OCI-LY1 (cell line): ENCODE results near the gene SLC4A1.

Source experiments
- H2AFZ ChIP-seq: fragments of 200-600 bp; sonication (generic), shearing (Covaris generic); 2 replicates; pipeline ENCODE4 v1.6.0; 2014; ENCODE audit warnings: antibody characterized with exemption, mild to moderate bottlenecking, low read length
- H3F3A ChIP-seq: fragments of 200-600 bp; sonication (generic), shearing (Covaris generic); 2 replicates; pipeline ENCODE4 v1.6.0; 2014; ENCODE audit warnings: mild to moderate bottlenecking, antibody characterized with exemption, low read length, moderate library complexity; ENCODE audit not compliant: insufficient read depth
- H3K27ac ChIP-seq: fragments of 200-600 bp; sonication (generic); 2 replicates; pipeline ENCODE4 v1.5.1; 2014; ENCODE audit warnings: low read length, mixed run types, mild to moderate bottlenecking, low read depth; ENCODE audit not compliant: poor library complexity, severe bottlenecking
- H3K27me3 ChIP-seq: fragments of 200-600 bp; sonication (generic); 2 replicates; pipeline ENCODE4 v1.6.0; 2014; ENCODE audit warnings: antibody characterized with exemption, mild to moderate bottlenecking, low read length, moderate library complexity; ENCODE audit not compliant: insufficient read depth
- H3K36me3 ChIP-seq: fragments of 200-600 bp; sonication (generic); 2 replicates; pipeline ENCODE4 v1.6.1; 2014; ENCODE audit warnings: mild to moderate bottlenecking, antibody characterized with exemption, low read length, moderate library complexity, mixed read lengths; ENCODE audit not compliant: insufficient read depth
- H3K4me1 ChIP-seq: fragments of 200-600 bp; sonication (generic); 2 replicates; pipeline ENCODE4 v1.5.1; 2014; ENCODE audit warnings: mild to moderate bottlenecking, low read length, moderate library complexity; ENCODE audit not compliant: insufficient read depth, severe bottlenecking
- H3K4me2 ChIP-seq: fragments of 200-600 bp; sonication (generic), shearing (Covaris generic); 2 replicates; pipeline ENCODE4 v1.6.1; 2014; ENCODE audit warnings: low read length
- H3K4me3 ChIP-seq: fragments of 200-600 bp; sonication (generic); 2 replicates; pipeline ENCODE4 v1.5.1; 2014; ENCODE audit warnings: low read length, low read depth, mild to moderate bottlenecking, mixed read lengths; ENCODE audit not compliant: poor library complexity, severe bottlenecking
- H3K79me2 ChIP-seq: fragments of 200-600 bp; shearing (Covaris generic); 2 replicates; pipeline ENCODE4 v1.6.1; 2016; ENCODE audit warnings: mixed run types, low read length, mixed read lengths; ENCODE audit not compliant: insufficient read depth
- H3K9ac ChIP-seq: fragments of 200-600 bp; sonication (generic), shearing (Covaris generic); 2 replicates; pipeline ENCODE4 v1.6.1; 2014; ENCODE audit warnings: mild to moderate bottlenecking, low read length, mixed read lengths
- H3K9me2 ChIP-seq: fragments of 200-600 bp; sonication (generic), shearing (Covaris generic); 2 replicates; pipeline ENCODE4 v1.6.1; 2014; ENCODE audit warnings: low read depth, mild to moderate bottlenecking, low read length, mixed read lengths
- H3K9me3 ChIP-seq: fragments of 200-600 bp; shearing (Covaris generic); 2 replicates; pipeline ENCODE4 v1.6.1; 2014; ENCODE audit warnings: low read length, mixed read lengths
- H4K20me1 ChIP-seq: fragments of 200-600 bp; sonication (generic), shearing (Covaris generic); 2 replicates; pipeline ENCODE4 v1.6.0; 2016; ENCODE audit warnings: mild to moderate bottlenecking, low read length; ENCODE audit not compliant: insufficient read depth
- EZH2 ChIP-seq: fragments of 200-600 bp; sonication (generic), shearing (Covaris generic); IDR thresholded peaks from 2 replicates; pipeline ENCODE4 v1.8.0; 2017; ENCODE audit warnings: borderline replicate concordance, mixed run types, mild to moderate bottlenecking, antibody characterized with exemption, low read length, moderate library complexity, mixed read lengths
- TF ChIP-seq, protein P1 (sequence below): fragments of 200-600 bp; sonication (generic), shearing (Covaris generic); IDR thresholded peaks from 2 replicates; pipeline ENCODE4 v1.5.1; 2017; ENCODE audit warnings: mild to moderate bottlenecking, antibody characterized with exemption, low read length, moderate library complexity, mixed read lengths

Gene SLC4A1

GRCh38 chr17:44268709-44269534 is 987 bp upstream of the SLC4A1 start:
- H3K4me2 ChIP-seq = no peak overlapping the region
- no peak overlapping the region for H3K9ac ChIP-seq
- H3K27ac ChIP-seq = no peak overlapping the region
- no peaks in the 10 kb centered on the region for H3F3A ChIP-seq
- H3K9me2 ChIP-seq = no peaks in the 10 kb centered on the region
- TF ChIP-seq, protein P1, sequence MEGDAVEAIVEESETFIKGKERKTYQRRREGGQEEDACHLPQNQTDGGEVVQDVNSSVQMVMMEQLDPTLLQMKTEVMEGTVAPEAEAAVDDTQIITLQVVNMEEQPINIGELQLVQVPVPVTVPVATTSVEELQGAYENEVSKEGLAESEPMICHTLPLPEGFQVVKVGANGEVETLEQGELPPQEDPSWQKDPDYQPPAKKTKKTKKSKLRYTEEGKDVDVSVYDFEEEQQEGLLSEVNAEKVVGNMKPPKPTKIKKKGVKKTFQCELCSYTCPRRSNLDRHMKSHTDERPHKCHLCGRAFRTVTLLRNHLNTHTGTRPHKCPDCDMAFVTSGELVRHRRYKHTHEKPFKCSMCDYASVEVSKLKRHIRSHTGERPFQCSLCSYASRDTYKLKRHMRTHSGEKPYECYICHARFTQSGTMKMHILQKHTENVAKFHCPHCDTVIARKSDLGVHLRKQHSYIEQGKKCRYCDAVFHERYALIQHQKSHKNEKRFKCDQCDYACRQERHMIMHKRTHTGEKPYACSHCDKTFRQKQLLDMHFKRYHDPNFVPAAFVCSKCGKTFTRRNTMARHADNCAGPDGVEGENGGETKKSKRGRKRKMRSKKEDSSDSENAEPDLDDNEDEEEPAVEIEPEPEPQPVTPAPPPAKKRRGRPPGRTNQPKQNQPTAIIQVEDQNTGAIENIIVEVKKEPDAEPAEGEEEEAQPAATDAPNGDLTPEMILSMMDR = no peak
- TF ChIP-seq EZH2 = no peak
- H4K20me1 ChIP-seq = no peaks in the 10 kb centered on the region
- H3K27me3 ChIP-seq = no peaks in the 10 kb centered on the region
- no peaks in the 10 kb centered on the region for H3K4me1 ChIP-seq
- no peaks in the 10 kb centered on the region for H3K9me3 ChIP-seq
- H3K4me3 ChIP-seq = no peak overlapping the region
- H3K36me3 ChIP-seq = no peaks in the 10 kb centered on the region
- H2AFZ ChIP-seq = no peak overlapping the region
- no peaks in the 10 kb centered on the region for H3K79me2 ChIP-seq

DNA sequence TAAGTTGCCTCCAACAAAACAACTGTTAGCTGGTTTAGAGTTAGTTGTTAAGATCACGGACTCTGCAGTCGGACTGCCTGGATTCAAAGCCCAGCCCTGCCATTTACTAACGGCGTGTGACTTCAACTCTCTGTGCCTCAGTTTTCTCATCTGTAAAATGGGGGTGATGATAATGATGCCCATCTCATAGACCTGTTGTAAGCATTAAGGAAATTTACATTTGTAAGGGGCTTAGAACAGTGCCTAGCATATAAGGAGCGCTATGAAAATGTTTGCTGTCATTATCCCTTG is 825 bp downstream of the SLC4A1 start:
- no peaks in the 10 kb centered on the region for H3K9me2 ChIP-seq

DNA sequence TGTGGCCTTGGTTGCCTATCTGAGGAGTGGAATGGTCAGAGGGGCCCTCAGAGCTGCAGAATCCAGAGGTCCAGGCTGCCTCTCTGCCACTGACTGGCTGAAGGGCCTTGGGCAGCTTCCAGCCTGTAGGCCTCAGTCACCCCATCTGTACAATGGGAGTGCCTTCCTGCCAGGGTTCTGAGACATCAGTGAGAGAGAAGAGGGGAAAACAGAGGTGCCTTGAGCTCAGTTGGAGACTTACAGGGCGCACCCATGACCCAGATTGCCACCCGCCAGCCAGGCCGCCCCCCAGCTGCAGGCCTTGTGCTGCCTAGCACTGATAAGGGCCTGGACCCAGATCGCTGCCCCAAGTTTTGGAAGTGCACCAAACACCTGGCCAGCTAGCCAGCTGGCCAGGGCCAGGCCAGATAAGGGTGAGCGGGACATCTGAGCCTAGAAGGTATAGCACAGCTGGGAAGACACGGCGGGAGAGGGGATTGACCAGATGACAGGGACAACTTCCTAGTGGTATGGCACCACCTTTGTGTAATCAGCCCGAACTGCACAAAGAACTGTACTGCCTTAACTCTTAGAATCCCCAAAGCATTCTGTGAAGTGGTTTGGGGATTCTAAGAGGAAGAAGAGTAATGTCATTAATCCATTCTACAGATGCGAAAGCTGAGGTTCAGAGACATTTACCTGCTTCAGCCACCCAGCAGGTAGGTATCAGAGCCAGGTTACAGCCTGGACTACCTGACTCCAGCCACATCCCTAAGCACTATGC is 1.4 kb downstream of the SLC4A1 start:
- TF ChIP-seq, protein P1 = no peak
- TF ChIP-seq EZH2 = no peak
- no peaks in the 10 kb centered on the region for H4K20me1 ChIP-seq
- H3K27ac ChIP-seq = no peak overlapping the region
- no peak overlapping the region for H3K9ac ChIP-seq
- H3K4me2 ChIP-seq = no peak overlapping the region
- no peaks in the 10 kb centered on the region for H3K36me3 ChIP-seq
- no peaks in the 10 kb centered on the region for H3K4me1 ChIP-seq
- no peak overlapping the region for H3K4me3 ChIP-seq
- no peak overlapping the region for H2AFZ ChIP-seq
- H3F3A ChIP-seq = no peaks in the 10 kb centered on the region
- H3K79me2 ChIP-seq = no peaks in the 10 kb centered on the region
- H3K9me2 ChIP-seq = no peaks in the 10 kb centered on the region
- no peaks in the 10 kb centered on the region for H3K9me3 ChIP-seq
- no peaks in the 10 kb centered on the region for H3K27me3 ChIP-seq

More for the DNA sequence above, 825 bp downstream of the SLC4A1 start:
- H3K4me2 ChIP-seq = no peak overlapping the region
- no peaks in the 10 kb centered on the region for H4K20me1 ChIP-seq
- no peak overlapping the region for H3K4me3 ChIP-seq
- no peaks in the 10 kb centered on the region for H3K27me3 ChIP-seq
- no peaks in the 10 kb centered on the region for H3K9me3 ChIP-seq
- H3F3A ChIP-seq = no peaks in the 10 kb centered on the region
- H3K27ac ChIP-seq = no peak overlapping the region
- H3K4me1 ChIP-seq = no peaks in the 10 kb centered on the region
- no peaks in the 10 kb centered on the region for H3K79me2 ChIP-seq
- H2AFZ ChIP-seq = no peak overlapping the region
- no peaks in the 10 kb centered on the region for H3K36me3 ChIP-seq
- TF ChIP-seq EZH2 = no peak
- TF ChIP-seq, protein P1 = no peak
- H3K9ac ChIP-seq = no peak overlapping the region
